Activated CD8-positive, alpha-beta memory T cell treated with anti-CD3 and anti-CD28 coated beads, Interleukin-2, amount 50 U/mL, for 48 hours (primary cell): ENCODE results near the gene SATB2.

ENCODE experiments used
- DNase-seq: peaks from one replicate; pipeline ENCODE4 v3.0.0-alpha.2; 2020

SATB2 gene

GRCh38 chr2:199449455-199449854 is 8.3 kb downstream of the SATB2 start:
- no peak for DNase-seq

- DNase-seq = no peak
Observed at GRCh38 chr2:199446996-199447576, 10.7 kb downstream of the SATB2 start.

GRCh38 chr2:199444749-199445148 is 13.0 kb downstream of the SATB2 start:
- DNase-seq = no peak

GRCh38 chr2:199443589-199444130 is 14.1 kb downstream of the SATB2 start:
- no peak for DNase-seq

- no peak for DNase-seq
Observed at GRCh38 chr2:199442173-199442572, 15.6 kb downstream of the SATB2 start.

- DNase-seq = no peak
Observed at GRCh38 chr2:199441759-199442158, 16.0 kb downstream of the SATB2 start.

GRCh38 chr2:199440118-199440517 is 17.6 kb downstream of the SATB2 start:
- no peak for DNase-seq

GRCh38 chr2:199439542-199439941 is 18.2 kb downstream of the SATB2 start:
- no peak for DNase-seq

- no peak for DNase-seq
Observed at GRCh38 chr2:199439066-199439465, 18.7 kb downstream of the SATB2 start.

- DNase-seq = no peak
Observed at GRCh38 chr2:199434555-199434954, 23.2 kb downstream of the SATB2 start.

GRCh38 chr2:199433204-199433832 is 24.4 kb downstream of the SATB2 start:
- DNase-seq = no peak

- no peak for DNase-seq
Observed at GRCh38 chr2:199431746-199432213, 26.0 kb downstream of the SATB2 start.

GRCh38 chr2:199430214-199430613 is 27.5 kb downstream of the SATB2 start:
- no peak for DNase-seq

- DNase-seq = no peak
Observed at GRCh38 chr2:199428291-199428690, 29.4 kb downstream of the SATB2 start.

GRCh38 chr2:199424160-199424559 is 33.6 kb downstream of the SATB2 start:
- DNase-seq = no peak

- no peak for DNase-seq
Observed at GRCh38 chr2:199419428-199419827, 38.3 kb downstream of the SATB2 start.

- DNase-seq = no peak
Observed at GRCh38 chr2:199414465-199414864, 43.3 kb downstream of the SATB2 start.

GRCh38 chr2:199414001-199414400 is 43.7 kb downstream of the SATB2 start:
- DNase-seq = no peak

- no peak for DNase-seq
Observed at GRCh38 chr2:199409759-199410529, 47.8 kb downstream of the SATB2 start.

GRCh38 chr2:199407421-199407820 is 50.3 kb downstream of the SATB2 start:
- no peak for DNase-seq

GRCh38 chr2:199405241-199405640 is 52.5 kb downstream of the SATB2 start:
- DNase-seq = no peak

GRCh38 chr2:199404841-199405240 is 52.9 kb downstream of the SATB2 start:
- no peak for DNase-seq

- no peak for DNase-seq
Observed at GRCh38 chr2:199395311-199395710, 62.4 kb downstream of the SATB2 start.

- no peak for DNase-seq
Observed at GRCh38 chr2:199392363-199392762, 65.4 kb downstream of the SATB2 start.
